ENCODE results near the gene CALML5.

Gene CALML5

GRCh38 chr10:5499493-5500140 is at the start of gene CALML5:
CALML5 (minus strand) TSS chr10:5499570; CDS start chr10:5499438, 132 bp downstream.
- in situ Hi-C loops (cut with HindIII; ENCODE audit: low sequenced_read_pairs): loop anchor here (5.0 to 25.0 kb wide), 2 partner anchors 53 to 112 kb away; no protein-coding TSS in a partner anchor

- in situ Hi-C loops (cut with HindIII; ENCODE audit: low sequenced_read_pairs): no loop called here
These were observed 48.7 kb upstream of the CALML5 start for GRCh38 chr10:5547931-5548660.

- in situ Hi-C loops (cut with HindIII; ENCODE audit: low sequenced_read_pairs): no loop called here
These were observed 48.2 kb upstream of the CALML5 start for GRCh38 chr10:5547681-5547930.

GRCh38 chr10:5546891-5547680 is 47.7 kb upstream of the CALML5 start:
- in situ Hi-C loops (cut with HindIII; ENCODE audit: low sequenced_read_pairs): no loop called here

GRCh38 chr10:5545778-5546710 is 46.7 kb upstream of the CALML5 start:
- in situ Hi-C loops (cut with HindIII; ENCODE audit: low sequenced_read_pairs): no loop called here

GRCh38 chr10:5545426-5545777 is 46.0 kb upstream of the CALML5 start:
- in situ Hi-C loops (cut with HindIII; ENCODE audit: low sequenced_read_pairs): no loop called here

GRCh38 chr10:5545011-5545410 is 45.6 kb upstream of the CALML5 start:
- in situ Hi-C loops (cut with HindIII; ENCODE audit: low sequenced_read_pairs): no loop called here

- in situ Hi-C loops (cut with HindIII; ENCODE audit: low sequenced_read_pairs): no loop called here
These were observed 44.9 kb upstream of the CALML5 start for GRCh38 chr10:5544216-5544805.

- in situ Hi-C loops (cut with HindIII; ENCODE audit: low sequenced_read_pairs): no loop called here
These were observed 44.3 kb upstream of the CALML5 start for GRCh38 chr10:5543623-5544022.

GRCh38 chr10:5542100-5542499 is 42.7 kb upstream of the CALML5 start:
- in situ Hi-C loops (cut with HindIII; ENCODE audit: low sequenced_read_pairs): no loop called here

GRCh38 chr10:5540891-5541290 is 41.5 kb upstream of the CALML5 start:
- in situ Hi-C loops (cut with HindIII; ENCODE audit: low sequenced_read_pairs): no loop called here

- in situ Hi-C loops (cut with HindIII; ENCODE audit: low sequenced_read_pairs): no loop called here
These were observed 40.7 kb upstream of the CALML5 start for GRCh38 chr10:5540080-5540479.

- in situ Hi-C loops (cut with HindIII; ENCODE audit: low sequenced_read_pairs): no loop called here
These were observed 39.7 kb upstream of the CALML5 start for GRCh38 chr10:5538892-5539651.

- in situ Hi-C loops (cut with HindIII; ENCODE audit: low sequenced_read_pairs): no loop called here
These were observed 39.1 kb upstream of the CALML5 start for GRCh38 chr10:5538446-5538845.

GRCh38 chr10:5537684-5538083 is 38.3 kb upstream of the CALML5 start:
- in situ Hi-C loops (cut with HindIII; ENCODE audit: low sequenced_read_pairs): no loop called here

- in situ Hi-C loops (cut with HindIII; ENCODE audit: low sequenced_read_pairs): no loop called here
These were observed 37.2 kb upstream of the CALML5 start for GRCh38 chr10:5536486-5537081.

GRCh38 chr10:5534880-5535856 is 35.8 kb upstream of the CALML5 start:
- in situ Hi-C loops (cut with HindIII; ENCODE audit: low sequenced_read_pairs): no loop called here

Data from endothelial cell of hepatic sinusoid (primary cell).